ENCODE data around the gene HOXA1.
A peak's percentile ranks its signal among the peaks of the same experiment; 100 is the strongest.

Gene HOXA1

GRCh38 chr7:27095897-27096767, at the start of gene HOXA1:
HOXA1 (minus strand) TSS chr7:27096000; CDS start chr7:27095912, 88 bp downstream.
- peak; percentile 43 to 50 for DNase-seq (ENCODE audit: low read depth in 2 of 2)

- no peak for DNase-seq (ENCODE audit: low read depth in 2 of 2)
Measured at GRCh38 chr7:27145165-27145913, 49.5 kb upstream of the HOXA1 start.

- no peak for DNase-seq (ENCODE audit: low read depth in 2 of 2)
Measured at GRCh38 chr7:27144781-27145164, 49.0 kb upstream of the HOXA1 start.

GRCh38 chr7:27143950-27144780, 48.4 kb upstream of the HOXA1 start:
- DNase-seq (ENCODE audit: low read depth in 2 of 2): no peak

- no peak for DNase-seq (ENCODE audit: low read depth in 2 of 2)
Measured at GRCh38 chr7:27143023-27143949, 47.5 kb upstream of the HOXA1 start, which contains the start of gene HOXA5. HOXA5 (minus strand) TSS chr7:27143681; CDS start chr7:27143607, 74 bp downstream.

GRCh38 chr7:27142580-27143022, 46.8 kb upstream of the HOXA1 start:
- DNase-seq (ENCODE audit: low read depth in 2 of 2): no peak

GRCh38 chr7:27141923-27142579, 46.3 kb upstream of the HOXA1 start:
- no peak for DNase-seq (ENCODE audit: low read depth in 2 of 2)

- no peak for DNase-seq (ENCODE audit: low read depth in 2 of 2)
Measured at GRCh38 chr7:27141137-27141922, 45.5 kb upstream of the HOXA1 start.

GRCh38 chr7:27140126-27140857, 44.5 kb upstream of the HOXA1 start:
- no peak for DNase-seq (ENCODE audit: low read depth in 2 of 2)

- DNase-seq (ENCODE audit: low read depth in 2 of 2): no peak
Measured at GRCh38 chr7:27139334-27140125, 43.7 kb upstream of the HOXA1 start.

- DNase-seq (ENCODE audit: low read depth in 2 of 2): no peak
Measured at GRCh38 chr7:27138985-27139333, 43.2 kb upstream of the HOXA1 start.

GRCh38 chr7:27138472-27138871, 42.7 kb upstream of the HOXA1 start:
- DNase-seq (ENCODE audit: low read depth in 2 of 2): no peak

- DNase-seq (ENCODE audit: low read depth in 2 of 2): no peak
Measured at GRCh38 chr7:27137640-27138315, 42.0 kb upstream of the HOXA1 start.

GRCh38 chr7:27134392-27134791, 38.6 kb upstream of the HOXA1 start:
- no peak for DNase-seq (ENCODE audit: low read depth in 2 of 2)

- DNase-seq (ENCODE audit: low read depth in 2 of 2): no peak
Measured at GRCh38 chr7:27133409-27134231, 37.8 kb upstream of the HOXA1 start.

- no peak for DNase-seq (ENCODE audit: low read depth in 2 of 2)
Measured at GRCh38 chr7:27132978-27133377, 37.2 kb upstream of the HOXA1 start.

GRCh38 chr7:27132214-27132613, 36.4 kb upstream of the HOXA1 start:
- DNase-seq (ENCODE audit: low read depth in 2 of 2): no peak
